Measurements from ENCODE around the gene DNM1. TPM values are rescaled to one million over a fixed set of nuclear protein-coding genes. Genes with fewer than 3 reads are reported as not detected.
A peak's percentile ranks its signal among the peaks of the same experiment; 100 is the strongest.

Gene DNM1
- 16.7 and 20.6 TPM in 2 replicates for total RNA-seq (2014; rRNA removed; shearing (Covaris generic))

GRCh38 chr9:128203024-128203706 lies at the start of gene DNM1:
Gene DNM1, plus strand, starts transcription at chr9:128203379. Its CDS starts 92 bp downstream, at chr9:128203471.
- peak; percentile 46 for DNase-seq (ENCODE audit: low spot score)

GRCh38 chr9:128153947-128154695 lies 49.1 kb upstream of the DNM1 start:
- no peak for DNase-seq (ENCODE audit: low spot score)

GRCh38 chr9:128155736-128156500 lies 47.3 kb upstream of the DNM1 start:
- no peak for DNase-seq (ENCODE audit: low spot score)

GRCh38 chr9:128159522-128159783 lies 43.7 kb upstream of the DNM1 start:
- DNase-seq (ENCODE audit: low spot score) = no peak

GRCh38 chr9:128159784-128160602 lies 43.2 kb upstream of the DNM1 start, which contains the start of gene BBLN:
Gene BBLN, plus strand, starts transcription at chr9:128160265. Its CDS starts 143 bp downstream, at chr9:128160408.
- DNase-seq (ENCODE audit: low spot score) = peak; percentile 85

- DNase-seq (ENCODE audit: low spot score) = no peak
Measured at GRCh38 chr9:128160603-128160987, 42.6 kb upstream of the DNM1 start.

- no peak for DNase-seq (ENCODE audit: low spot score)
Measured at GRCh38 chr9:128161215-128161902, 41.8 kb upstream of the DNM1 start.

- DNase-seq (ENCODE audit: low spot score) = peak; percentile 69
Measured at GRCh38 chr9:128162215-128163026, 40.8 kb upstream of the DNM1 start.

GRCh38 chr9:128163027-128163515 lies 40.1 kb upstream of the DNM1 start:
- no peak for DNase-seq (ENCODE audit: low spot score)

GRCh38 chr9:128163523-128164306 lies 39.5 kb upstream of the DNM1 start:
- no peak for DNase-seq (ENCODE audit: low spot score)

GRCh38 chr9:128164307-128164885 lies 38.8 kb upstream of the DNM1 start:
- DNase-seq (ENCODE audit: low spot score) = no peak

GRCh38 chr9:128166169-128166568 lies 37.0 kb upstream of the DNM1 start:
- no peak for DNase-seq (ENCODE audit: low spot score)

GRCh38 chr9:128167209-128167608 lies 36.0 kb upstream of the DNM1 start:
- no peak for DNase-seq (ENCODE audit: low spot score)

- DNase-seq (ENCODE audit: low spot score) = no peak
Measured at GRCh38 chr9:128168731-128169308, 34.4 kb upstream of the DNM1 start.

GRCh38 chr9:128169492-128169891 lies 33.7 kb upstream of the DNM1 start:
- DNase-seq (ENCODE audit: low spot score) = no peak

GRCh38 chr9:128169925-128170324 lies 33.3 kb upstream of the DNM1 start:
- no peak for DNase-seq (ENCODE audit: low spot score)

GRCh38 chr9:128174062-128174461 lies 29.1 kb upstream of the DNM1 start:
- no peak for DNase-seq (ENCODE audit: low spot score)

- no peak for DNase-seq (ENCODE audit: low spot score)
Measured at GRCh38 chr9:128175102-128175563, 28.0 kb upstream of the DNM1 start.

All from A172 (cell line).